Neural progenitor cell (in vitro differentiated cells): Measurements from ENCODE around the gene LTO1.

Source experiments
- EZH2 ChIP-seq: fragments of 200-600 bp; sonication (generic); IDR thresholded peaks from 2 replicates; pipeline ENCODE4 v1.6.1; 2017; ENCODE audit warnings: antibody characterized with exemption, mild to moderate bottlenecking, moderate library complexity
- EZH2phosphoT487 ChIP-seq: fragments of 200-600 bp; sonication (generic); IDR thresholded peaks from 2 replicates; pipeline ENCODE4 v1.6.1; 2017; ENCODE audit warnings: antibody characterized with exemption
- TF ChIP-seq, protein P1 (sequence below): fragments of 200-600 bp; sonication (generic); IDR thresholded peaks from 2 replicates; pipeline ENCODE4 v1.5.1; 2017; ENCODE audit warnings: antibody characterized with exemption, mild to moderate bottlenecking

DNA sequence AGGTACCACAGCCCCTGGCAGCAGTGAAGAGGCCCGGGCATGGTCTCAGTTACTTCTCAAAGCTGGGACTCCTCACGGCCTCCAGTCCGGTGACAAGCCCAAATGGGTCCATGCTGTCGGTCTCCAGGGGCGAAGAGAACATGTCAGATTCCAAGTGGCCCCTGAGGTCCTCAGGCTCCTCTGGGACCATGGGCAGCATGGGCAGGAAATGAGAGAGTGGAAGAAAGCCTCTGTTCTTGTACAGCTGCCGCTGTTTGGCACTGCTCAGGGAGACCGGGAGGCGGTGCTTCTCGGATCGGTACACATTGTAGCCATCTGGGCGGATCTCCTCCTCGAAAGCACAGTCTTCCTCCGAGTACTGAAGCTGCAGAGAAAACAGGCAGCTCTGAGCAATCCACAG, 24.1 kb upstream of the LTO1 start:
- TF ChIP-seq, protein P1, sequence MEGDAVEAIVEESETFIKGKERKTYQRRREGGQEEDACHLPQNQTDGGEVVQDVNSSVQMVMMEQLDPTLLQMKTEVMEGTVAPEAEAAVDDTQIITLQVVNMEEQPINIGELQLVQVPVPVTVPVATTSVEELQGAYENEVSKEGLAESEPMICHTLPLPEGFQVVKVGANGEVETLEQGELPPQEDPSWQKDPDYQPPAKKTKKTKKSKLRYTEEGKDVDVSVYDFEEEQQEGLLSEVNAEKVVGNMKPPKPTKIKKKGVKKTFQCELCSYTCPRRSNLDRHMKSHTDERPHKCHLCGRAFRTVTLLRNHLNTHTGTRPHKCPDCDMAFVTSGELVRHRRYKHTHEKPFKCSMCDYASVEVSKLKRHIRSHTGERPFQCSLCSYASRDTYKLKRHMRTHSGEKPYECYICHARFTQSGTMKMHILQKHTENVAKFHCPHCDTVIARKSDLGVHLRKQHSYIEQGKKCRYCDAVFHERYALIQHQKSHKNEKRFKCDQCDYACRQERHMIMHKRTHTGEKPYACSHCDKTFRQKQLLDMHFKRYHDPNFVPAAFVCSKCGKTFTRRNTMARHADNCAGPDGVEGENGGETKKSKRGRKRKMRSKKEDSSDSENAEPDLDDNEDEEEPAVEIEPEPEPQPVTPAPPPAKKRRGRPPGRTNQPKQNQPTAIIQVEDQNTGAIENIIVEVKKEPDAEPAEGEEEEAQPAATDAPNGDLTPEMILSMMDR: no peak
- no peak for TF ChIP-seq EZH2phosphoT487
- no peak for TF ChIP-seq EZH2
